K562 (cell line): ENCODE data around the gene LRRC27. TPM values are rescaled to one million over a fixed set of nuclear protein-coding genes. Genes with fewer than 3 reads are reported as not detected.

Experiments
- ATAC-seq: fragments of 200-7000 bp; cut with Tn5 transposase; 3 replicates; pipeline ENCODE4 v1.9.1; 2020; ENCODE audit warnings: moderate library complexity
- BruUV-seq: library from RNA; stranded (reverse); fragments of 400-500 nt; replicated peaks from 2 replicates; lab custom pipeline; 2021; lab: Mats Ljungman, UMichigan
- CTCF ChIA-PET: fragments of 300-600 bp; formaldehyde crosslinking; extraction: SDS; loops from one replicate; lab custom pipeline; 2021; ENCODE audit warnings: low intra/inter-chr PET ratio; lab: Yijun Ruan, JAX
- POLR2A ChIA-PET: fragments of 300-600, 350-650 bp; sonication (Branson Sonifier 250); formaldehyde crosslinking; extraction: SDS; loops from one replicate; lab custom pipeline; 2021; ENCODE audit warnings: antibody characterized with exemption, inconsistent platforms; lab: Yijun Ruan, JAX
- DNase-seq, 4 experiments: peaks; one replicate each; pipeline versions ENCODE4 v3.0.0 to v3.0.0-alpha.2; 2011 to 2018; ENCODE audit warnings: low spot score in 3 of 4, mixed read lengths in 3 of 4; ENCODE audit errors: extremely low read depth in 1 of 4
- FAIRE-seq: peaks from 2 replicates; lab custom pipeline; 2011; peaks lifted over from hg19 to GRCh38; lab: Jason Lieb, UNC
- H2AFZ ChIP-seq: 2 replicates; pipeline ENCODE4 v1.6.0; 2011; ENCODE audit warnings: low read depth, low read length, control low read depth, inconsistent platforms
- H3K27ac ChIP-seq: fragments of 200-600 bp; 3 replicates; pipeline ENCODE4 v1.8.0; 2011; ENCODE audit warnings: low read depth, mild to moderate bottlenecking, control low read depth, inconsistent platforms, low read length, moderate library complexity, mixed read lengths; ENCODE audit errors: extremely low read depth
- H3K27me3 ChIP-seq, 2 experiments: fragments of 300-600 bp in 1 of 2; 2 replicates in 1 of 2; 3 replicates in 1 of 2; pipeline versions ENCODE4 v1.6.0 to v1.8.0; 2011; ENCODE audit warnings: inconsistent platforms in 2 of 2, low read length in 2 of 2, mild to moderate bottlenecking in 1 of 2, mixed read lengths in 1 of 2, moderate library complexity in 1 of 2; ENCODE audit not compliant: control insufficient read depth in 2 of 2, insufficient read depth in 2 of 2
- H3K36me3 ChIP-seq: fragments of 300-600 bp; 3 replicates; pipeline ENCODE4 v1.8.0; 2011; ENCODE audit warnings: mild to moderate bottlenecking, low read length, inconsistent platforms; ENCODE audit not compliant: control insufficient read depth, insufficient read depth
- H3K4me1 ChIP-seq, 2 experiments: fragments of 200-600 bp in 1 of 2; replicated peaks in 1 of 2; 2 replicates in 1 of 2; 3 replicates in 1 of 2; pipeline versions ENCODE4 v1.5.1 to v1.8.0; 2011; ENCODE audit warnings: inconsistent platforms in 2 of 2, low read length in 2 of 2, mild to moderate bottlenecking in 1 of 2, mixed read lengths in 1 of 2, moderate library complexity in 1 of 2; ENCODE audit not compliant: control insufficient read depth in 2 of 2, insufficient read depth in 2 of 2
- H3K4me2 ChIP-seq: 2 replicates; pipeline ENCODE4 v1.6.1; 2011; ENCODE audit warnings: low read length, control low read depth, inconsistent platforms, mixed read lengths; ENCODE audit not compliant: insufficient read depth
- H3K4me3 ChIP-seq: fragments of 200-600 bp; sonication (generic), shearing (Covaris generic); 2 replicates; pipeline ENCODE4 v1.5.1; 2016; ENCODE audit warnings: control low read depth, inconsistent platforms
- H3K79me2 ChIP-seq: fragments of 200-600 bp; 3 replicates; pipeline ENCODE4 v1.8.0; 2011; ENCODE audit warnings: low read length, inconsistent platforms; ENCODE audit not compliant: control insufficient read depth, insufficient read depth
- H3K9ac ChIP-seq, 2 experiments: 2 replicates each; pipeline versions ENCODE4 v1.6.0 to v1.6.1; 2011; ENCODE audit warnings: low read depth in 2 of 2, low read length in 2 of 2, control low read depth in 1 of 2, inconsistent platforms in 1 of 2, mild to moderate bottlenecking in 1 of 2, mixed read lengths in 1 of 2; ENCODE audit not compliant: insufficient read depth in 1 of 2
- H3K9me1 ChIP-seq: one replicate; pipeline ENCODE4 v1.6.0; 2011; ENCODE audit warnings: inconsistent platforms, mild to moderate bottlenecking, low read length, moderate library complexity; ENCODE audit not compliant: control insufficient read depth, insufficient read depth
- H3K9me3 ChIP-seq: replicated peaks from 2 replicates; pipeline ENCODE4 v1.5.1; 2011; ENCODE audit warnings: low read depth, low read length, inconsistent platforms; ENCODE audit not compliant: control insufficient read depth, insufficient read depth
- H4K20me1 ChIP-seq: replicated peaks from 2 replicates; pipeline ENCODE4 v1.6.1; 2011; ENCODE audit warnings: low read length, inconsistent platforms, mixed read lengths; ENCODE audit not compliant: control insufficient read depth, insufficient read depth
- BACH1 ChIP-seq: fragments of 200-800 bp; sonication (Bioruptor generic); IDR thresholded peaks from 2 replicates; pipeline ENCODE4 v1.6.1; 2016; ENCODE audit warnings: missing genetic modification characterization, missing compliant biosample characterization
- CHD7 ChIP-seq: fragments of 200-600 bp; sonication (generic); IDR thresholded peaks from one replicate; pipeline ENCODE4 v1.6.1; 2012; ENCODE audit warnings: mild to moderate bottlenecking, low read depth, low read length, inconsistent platforms
- ERF ChIP-seq: fragments of 450-650 bp; formaldehyde crosslinking; IDR thresholded peaks from 2 replicates; pipeline ENCODE4 v1.4.0; 2020; ENCODE audit warnings: mild to moderate bottlenecking, mixed read lengths
- ETV6 ChIP-seq, 3 experiments: fragments of 150-350 bp in 1 of 3; sonication (generic) in 1 of 3; formaldehyde crosslinking in 1 of 3; IDR thresholded peaks; 2 replicates each; pipeline versions ENCODE4 v1.6.1 to v1.8.0; 2014 to 2022; ENCODE audit warnings: borderline replicate concordance in 2 of 3, low read depth in 2 of 3, antibody characterized with exemption in 1 of 3, low read length in 1 of 3, mild to moderate bottlenecking in 1 of 3, missing genetic modification reagents in 1 of 3
- FUS ChIP-seq: fragments of 200-400 bp; formaldehyde crosslinking; optimal IDR thresholded peaks from 2 replicates; pipeline ENCODE3; 2017; ENCODE audit warnings: low read depth, low read length
- L3MBTL2 ChIP-seq: fragments of 450-650 bp; IDR thresholded peaks from 2 replicates; pipeline ENCODE4 v1.6.1; 2016; ENCODE audit warnings: mild to moderate bottlenecking, moderate library complexity
- SRSF7 ChIP-seq: fragments of 200-400 bp; formaldehyde crosslinking; optimal IDR thresholded peaks from 2 replicates; pipeline ENCODE3; 2017; ENCODE audit warnings: mild to moderate bottlenecking, low read depth, low read length
- SUPT5H ChIP-seq: fragments of 450-650 bp; IDR thresholded peaks from 2 replicates; pipeline ENCODE4 v1.6.1; 2016
- ZFX ChIP-seq: sonication (generic); formaldehyde crosslinking; IDR thresholded peaks from 2 replicates; pipeline ENCODE4 v1.8.0; 2022; ENCODE audit warnings: mild to moderate bottlenecking, missing genetic modification reagents, moderate library complexity
- ZNF316 ChIP-seq: fragments of 450-650 bp; IDR thresholded peaks from 2 replicates; pipeline ENCODE4 v1.6.1; 2016
- ZNF780A ChIP-seq: fragments of 250-450 bp; sonication (Bioruptor Pico); IDR thresholded peaks from 2 replicates; pipeline ENCODE4 v1.5.0; 2021; ENCODE audit warnings: mild to moderate bottlenecking
- WGBS: fragments of 100-300 bp; shearing (Covaris generic); methylation state at CpG from one replicate; pipeline ENCODE4 v1.1.6; 2016; ENCODE audit warnings: low coverage, mixed read lengths; ENCODE audit not compliant: insufficient coverage; ENCODE audit errors: missing lambda C conversion rate; 5-methylcytosine and 5-hydroxymethylcytosine counted together
- in situ Hi-C: fragments of 300-500 bp; cut with MboI; formaldehyde crosslinking; loops from 4 replicates; pipeline ENCODE4 v1.15.0; 2018; ENCODE audit warnings: inconsistent platforms, mixed read lengths
- intact Hi-C: fragments of 100-400 bp; cut with micrococcal nuclease; formaldehyde crosslinking; loops from 2 replicates; pipeline ENCODE4 v1.14.2; 2022
- polyA plus RNA-seq, 8 experiments: library from polyadenylated mRNA; depleted of rRNA in 4 of 8; stranded (reverse) in 5 of 8; unstranded in 3 of 8; fragments of >200 nt; fragmentation: Nextera tagmentation in 2 of 8; fragmentation: Illumina TruSeq in 1 of 8; extraction: Ambion mirVana in 2 of 8; extraction: Trizol in 1 of 8; gene quantifications; 2 replicates each; pipeline versions ENCODE4 v1.2.1 to v1.2.3, GENCODE V29; 2011 to 2014; ENCODE audit warnings: inconsistent platforms in 1 of 8, missing spikeins in 1 of 8
- total RNA-seq, 7 experiments: library from RNA; depleted of rRNA in 6 of 7; stranded (reverse); fragments of >200 nt in 6 of 7; fragmentation: Illumina TruSeq in 2 of 7; extraction: Trizol in 2 of 7; gene quantifications; 2 replicates each; pipeline versions ENCODE4 v1.2.1 to v1.2.3, GENCODE V29; 2011 to 2021; ENCODE audit warnings: low replicate concordance in 1 of 7
- TF ChIP-seq, protein P1 (sequence below): fragments of 450-650 bp; formaldehyde crosslinking; IDR thresholded peaks from 2 replicates; pipeline ENCODE4 v1.4.0; 2022; ENCODE audit warnings: mild to moderate bottlenecking, moderate library complexity

LRRC27 gene
- total and polyA plus RNA-seq, 9 of the 15 experiments (the other 6 are each of a cell fraction or from before 2014, with no cell fraction given): 0.10 to 2.7 (median 1.4) TPM

- peaks cover 43% of the 10 kb centered on the region for H3K79me2 ChIP-seq
- no peaks in the 10 kb centered on the region for H3K9me3 ChIP-seq
- H3K4me1 ChIP-seq: peaks cover 26 to 28% of the 10 kb centered on the region in 2 experiments; a peak in 4 of 5 replicates
- no peaks in the 10 kb centered on the region for H3K27me3 ChIP-seq
- peak overlapping the region; percentile 88 for H3K4me2 ChIP-seq
- FAIRE-seq (no peak), DNase-seq (no peak), ATAC-seq (no peak)
- peak overlapping the region; percentile 64 to 91 for H3K9ac ChIP-seq
- TSS peak; percentile 54 for BruUV-seq
- in situ Hi-C loops (no loop called here), intact Hi-C loops (no loop called here)
- ChIA-PET POLR2A (interaction anchor here (0.6 to 0.7 kb wide), 3 partner anchors 86 to 154 kb away, joined by 3 to 4 read pairs (median 3); no protein-coding TSS in a partner anchor), CTCF (no interaction called here)
- H3K9me1 ChIP-seq: peaks cover 5% of the 10 kb centered on the region
- WGBS: 1% methylated on average over 15 of the region's 16 CpGs
- H4K20me1 ChIP-seq: peaks cover 13% of the 10 kb centered on the region
- peak overlapping the region; percentile 58 for H3K4me3 ChIP-seq
- peak overlapping the region; percentile 54 for H3K27ac ChIP-seq
- peaks cover 13% of the 10 kb centered on the region; the same call in 2 of the 3 replicates for H3K36me3 ChIP-seq
- H2AFZ ChIP-seq: peak overlapping the region; percentile 91
- TF ChIP-seq ZFX (peak; percentile 33; the same call in 1 of the 2 replicates), SUPT5H (no peak), CHD7 (no peak), ETV6 (IDR thresholded peaks at IDR 0.05; ENCODE audit: borderline replicate concordance in 1 of 2, low read depth in 2 of 2, low read length in 1 of 2) (no peak), ETV6 (CRISPR knock-in tag; IDR thresholded peaks at IDR 0.05; ENCODE audit: borderline replicate concordance) (no peak), ZNF316 (no peak), ZNF780A (CRISPR knock-in tag) (no peak), L3MBTL2 (peak; percentile 11; the same call in 1 of the 2 replicates), BACH1 (tag) (no peak), ERF (CRISPR knock-in tag) (no peak), FUS (no peak), SRSF7 (no peak)
- TF ChIP-seq, protein P1, sequence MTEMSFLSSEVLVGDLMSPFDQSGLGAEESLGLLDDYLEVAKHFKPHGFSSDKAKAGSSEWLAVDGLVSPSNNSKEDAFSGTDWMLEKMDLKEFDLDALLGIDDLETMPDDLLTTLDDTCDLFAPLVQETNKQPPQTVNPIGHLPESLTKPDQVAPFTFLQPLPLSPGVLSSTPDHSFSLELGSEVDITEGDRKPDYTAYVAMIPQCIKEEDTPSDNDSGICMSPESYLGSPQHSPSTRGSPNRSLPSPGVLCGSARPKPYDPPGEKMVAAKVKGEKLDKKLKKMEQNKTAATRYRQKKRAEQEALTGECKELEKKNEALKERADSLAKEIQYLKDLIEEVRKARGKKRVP: no peak
Measured at GRCh38 chr10:132332433-132332754, 401 bp downstream of the LRRC27 start.
